ENCODE data around the gene TOLLIP.

Gene TOLLIP

DNA sequence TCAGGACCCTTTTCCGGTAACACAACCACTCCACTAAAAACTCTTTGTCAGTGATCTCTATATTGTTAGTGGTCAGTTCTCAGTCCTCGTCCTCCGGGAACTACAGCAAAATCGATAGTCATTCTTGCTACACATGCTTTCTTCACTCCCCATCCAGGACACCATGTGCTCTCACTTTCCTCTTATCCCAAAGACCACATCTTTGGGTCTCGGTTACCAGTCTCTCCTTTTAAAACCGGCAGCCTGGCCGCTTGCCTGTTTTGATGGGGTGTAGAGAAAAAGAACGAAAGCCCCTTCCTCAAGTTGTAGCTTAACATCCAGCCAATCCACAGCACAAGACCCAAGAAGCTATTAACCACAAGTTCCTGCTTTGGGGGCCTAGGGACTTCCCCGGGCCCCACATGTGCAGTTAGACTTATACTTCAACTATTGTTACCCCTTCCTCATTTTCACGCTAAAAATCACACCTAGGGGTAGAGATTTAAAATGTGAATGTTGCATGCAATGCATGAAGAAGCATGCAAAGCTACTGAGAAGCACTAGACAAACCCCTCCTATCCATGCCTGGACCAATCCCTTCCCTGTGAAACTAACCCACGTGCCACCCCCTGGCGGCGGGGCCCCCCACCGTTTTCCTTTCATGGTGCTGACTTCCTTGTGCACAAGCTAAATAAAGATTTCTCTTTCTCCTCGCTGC lies 1.5 kb upstream of the TOLLIP start:
- peak in 2 of 4 experiments; percentile 35 to 47 for DNase-seq

DNA sequence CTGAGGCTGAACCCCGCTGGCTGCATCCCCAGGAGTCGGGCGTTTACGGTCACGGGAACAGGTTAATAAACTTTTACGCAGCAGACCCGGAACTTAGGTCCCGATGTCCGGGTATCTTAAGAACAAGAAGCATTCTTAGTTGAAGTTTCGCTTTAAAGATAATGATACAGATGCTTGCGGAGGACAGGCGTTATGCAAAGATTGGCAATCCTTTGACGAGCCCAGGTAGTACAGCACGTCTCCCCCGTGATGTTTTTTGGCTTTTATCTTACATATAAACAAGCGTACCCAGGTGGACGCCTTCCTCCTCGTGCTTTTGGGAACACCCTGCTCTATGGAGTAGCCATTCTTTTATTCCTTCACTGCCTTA lies 871 bp upstream of the TOLLIP start:
- DNase-seq = no peak

DNA sequence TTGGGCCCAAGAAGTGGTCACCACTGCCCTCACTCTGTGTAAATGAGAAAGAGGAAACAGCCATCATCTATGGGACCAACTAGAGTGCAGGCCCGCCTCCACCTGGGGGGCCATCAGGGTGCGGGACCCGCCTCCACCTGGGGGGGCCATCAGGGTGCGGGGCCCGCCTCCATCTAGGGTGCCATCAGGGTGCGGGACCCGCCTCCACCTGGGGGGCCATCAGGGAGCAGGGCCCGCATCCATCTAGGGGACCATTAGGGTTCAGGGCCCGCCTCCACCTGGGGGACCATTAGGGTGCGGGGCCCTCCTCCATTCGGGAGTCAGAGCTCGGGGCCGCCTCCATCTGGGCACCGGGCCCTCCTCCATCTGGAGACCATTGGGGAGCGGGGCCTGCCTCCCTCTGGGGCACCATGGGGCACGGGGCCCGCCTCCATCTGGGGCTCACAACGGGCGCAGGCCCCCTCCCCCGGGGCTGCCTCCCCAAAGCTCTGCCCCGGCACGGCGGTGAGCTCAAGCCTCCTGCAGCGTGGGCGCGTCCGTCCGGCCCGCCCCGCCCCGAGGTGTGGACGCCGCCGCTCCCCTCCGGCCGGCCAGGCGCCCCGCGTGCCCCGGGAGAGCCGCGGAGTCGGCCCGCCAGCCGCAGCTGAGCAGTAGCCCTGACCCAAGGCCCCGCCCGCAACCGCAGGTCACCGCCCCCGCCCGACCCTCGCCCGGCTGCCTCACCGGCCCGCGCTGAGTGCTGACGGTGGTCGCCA lies 512 bp downstream of the TOLLIP start:
- peak in 1 of 4 experiments; percentile 41 for DNase-seq

DNA sequence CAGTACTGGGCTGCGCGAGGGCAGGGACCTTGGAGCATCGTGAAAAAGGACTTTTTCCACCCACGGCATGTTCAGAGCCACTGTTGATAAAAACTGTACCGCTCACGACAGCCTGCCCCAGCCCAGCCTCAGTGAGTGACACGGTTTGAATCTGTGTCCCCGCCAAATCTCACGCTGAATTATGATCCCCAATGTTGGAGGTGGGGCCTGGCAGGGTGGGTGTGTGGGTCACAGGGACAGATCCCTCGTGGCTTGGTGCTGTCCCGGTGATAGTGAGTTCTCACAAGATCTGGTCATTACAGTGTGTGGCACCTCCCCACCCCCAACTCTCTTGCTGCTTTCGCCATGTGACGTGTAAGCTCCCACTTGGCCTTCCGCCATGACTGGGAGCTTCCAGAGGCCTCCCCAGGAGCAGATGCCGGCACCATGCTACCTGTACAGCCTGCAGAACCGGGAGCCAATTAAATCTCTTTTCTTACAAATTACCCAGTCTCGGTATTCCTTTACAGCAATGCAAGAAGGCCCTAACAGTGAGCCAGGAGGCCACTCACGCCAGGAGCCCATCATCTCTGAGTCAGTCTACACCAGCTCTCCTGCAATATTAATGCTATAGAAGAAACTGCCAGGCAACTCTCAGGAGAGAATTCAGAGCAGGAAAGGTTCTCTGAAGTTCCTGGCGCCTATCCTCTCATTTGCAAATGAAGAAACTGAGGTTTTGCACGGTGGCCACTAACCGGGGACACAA lies 1.3 kb downstream of the TOLLIP start:
- no peak for DNase-seq

DNA sequence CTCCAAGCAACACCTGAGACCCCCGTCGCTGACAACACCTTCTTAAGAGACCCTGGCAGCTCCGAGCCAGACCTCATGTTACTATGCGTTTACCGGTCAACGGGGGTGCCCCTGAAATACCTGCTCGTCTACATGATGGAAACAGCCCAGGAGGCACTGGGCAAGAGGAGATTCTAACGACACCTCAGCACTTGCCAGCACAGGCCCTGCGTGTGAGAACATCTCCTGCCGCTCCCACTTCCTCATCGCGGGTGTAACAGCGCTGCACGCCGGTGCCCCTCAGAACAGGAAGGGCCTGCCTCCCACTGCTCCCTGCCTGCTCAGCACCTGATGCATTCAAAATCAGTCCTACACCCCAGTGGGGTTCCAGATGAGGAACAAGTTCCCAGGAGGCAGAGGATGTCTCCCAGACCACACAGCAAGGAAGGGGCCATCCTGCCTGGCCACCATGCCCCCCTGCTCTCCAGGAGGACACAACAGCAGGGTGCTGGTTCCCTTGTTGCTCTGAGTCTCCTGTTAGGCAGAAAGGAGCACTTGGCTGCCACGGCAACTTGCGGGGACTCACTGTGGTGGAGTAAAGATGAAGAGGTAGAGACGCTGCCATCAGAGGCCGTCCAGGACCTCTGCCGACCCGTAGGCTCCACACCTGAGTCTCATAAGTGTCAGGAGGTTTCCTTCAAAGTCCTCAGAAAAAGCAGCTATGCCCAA lies 2.1 kb downstream of the TOLLIP start:
- DNase-seq = no peak

DNA sequence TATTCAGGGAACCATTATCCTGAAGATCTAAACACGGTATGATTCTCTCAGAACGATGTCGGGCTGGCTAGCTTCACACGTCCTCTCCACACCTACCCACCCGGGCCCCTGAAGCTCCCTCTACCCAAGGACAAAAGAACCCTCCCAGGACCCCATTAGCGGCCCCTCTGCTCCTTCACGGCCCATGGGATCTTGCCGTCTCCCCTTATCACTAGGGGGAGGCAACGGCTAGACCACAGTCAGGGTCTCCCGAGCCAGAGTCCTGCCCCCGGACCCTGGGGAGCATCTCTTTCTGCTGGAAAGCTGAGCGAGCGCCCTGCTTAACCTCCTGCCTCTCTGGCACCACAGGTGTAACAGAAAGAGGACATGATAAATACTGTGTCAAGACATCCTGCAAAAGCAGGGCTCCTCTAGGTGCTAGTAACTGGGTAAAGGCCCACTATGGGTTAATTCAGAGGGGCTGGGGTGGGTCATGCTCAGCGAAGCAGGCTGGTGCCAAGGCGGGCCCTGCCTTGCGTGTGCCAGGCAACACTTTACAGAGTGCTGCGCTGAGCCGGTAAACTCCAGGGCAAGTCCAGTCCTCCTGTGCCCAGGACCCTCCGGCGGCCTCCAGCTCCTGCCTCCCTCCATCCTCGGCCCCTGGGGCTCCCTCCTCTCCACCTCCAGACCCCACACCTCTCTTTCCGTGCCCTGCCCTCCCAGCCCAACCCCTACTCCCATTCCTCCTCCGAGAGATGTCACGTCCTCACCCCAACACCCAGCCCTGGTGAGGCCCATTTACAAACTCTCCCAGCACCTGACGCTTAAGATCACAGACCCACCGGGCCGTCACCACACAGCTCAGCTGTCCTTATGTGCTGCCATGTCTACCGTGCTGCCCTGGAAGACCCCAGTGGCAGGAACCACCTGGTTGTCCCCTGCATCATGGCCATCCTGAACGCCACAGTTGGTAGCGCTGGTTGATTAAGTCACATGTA lies 3.0 kb downstream of the TOLLIP start:
- no peak for DNase-seq

DNA sequence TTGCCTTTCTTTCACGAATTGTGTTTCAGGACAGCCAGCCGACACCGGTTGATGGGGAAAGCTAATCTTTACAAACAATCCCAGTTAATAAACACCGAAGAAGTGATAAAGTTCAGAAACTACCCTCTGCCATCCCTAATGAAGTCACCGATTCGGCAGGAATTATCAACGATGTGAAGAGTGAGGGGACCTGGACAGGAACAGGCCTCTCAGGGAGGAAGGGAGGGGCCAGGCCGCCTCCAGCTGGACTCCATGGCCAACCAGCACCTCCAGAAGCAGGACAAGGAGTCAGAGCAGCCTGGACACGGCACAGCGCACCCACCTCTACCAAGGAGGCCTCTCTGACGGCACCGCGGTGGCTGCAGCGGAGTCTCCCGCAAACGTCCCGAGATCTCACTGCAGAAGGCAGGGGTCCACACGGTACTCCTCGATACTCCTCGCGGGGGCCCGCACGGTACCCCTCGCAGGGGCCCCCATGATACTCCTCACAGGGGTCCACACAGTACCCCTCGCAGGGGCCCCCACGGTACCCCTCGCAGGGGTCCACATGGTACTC lies 3.9 kb downstream of the TOLLIP start:
- no peak for DNase-seq

DNA sequence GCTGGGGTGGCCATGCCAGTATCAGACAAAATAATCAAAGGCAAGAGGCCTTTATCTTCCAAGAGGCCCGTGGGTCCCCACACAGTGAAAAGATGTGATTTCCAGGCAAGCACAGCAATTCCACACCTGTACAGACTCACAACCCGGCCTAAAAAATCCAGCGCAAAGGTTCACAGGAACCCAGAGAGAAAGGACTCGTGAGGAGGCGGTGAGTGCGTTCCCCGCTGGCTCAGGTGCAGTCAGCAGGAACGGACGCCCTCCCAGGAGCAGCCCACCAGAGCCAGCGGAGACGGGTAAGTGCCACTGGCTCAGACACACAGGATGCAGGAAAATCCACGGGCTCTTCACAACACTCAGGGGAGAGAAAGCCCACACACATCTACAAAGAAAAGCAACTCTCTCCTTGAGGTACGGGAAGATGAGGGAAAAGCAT lies 4.4 kb downstream of the TOLLIP start:
- no peak for DNase-seq

DNA sequence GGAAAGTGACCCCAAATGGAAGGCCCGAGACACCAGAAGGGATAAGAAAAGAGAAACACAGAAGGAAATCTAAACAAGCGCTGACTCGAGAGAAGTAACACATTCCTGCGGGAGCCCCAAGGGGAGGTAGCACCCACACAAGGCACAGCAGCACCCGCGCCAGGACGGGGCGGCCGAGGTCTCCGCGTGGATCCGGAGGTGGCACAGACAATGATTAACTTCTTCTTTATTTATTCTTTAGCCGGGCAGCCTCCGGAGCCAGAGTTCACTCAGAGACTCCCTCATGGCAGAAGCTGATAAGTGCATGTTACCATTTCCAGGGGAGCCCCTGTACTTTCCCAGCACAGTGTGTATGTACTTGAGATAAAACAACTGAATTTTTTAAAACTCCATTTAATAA lies 5.1 kb downstream of the TOLLIP start:
- no peak for DNase-seq

DNA sequence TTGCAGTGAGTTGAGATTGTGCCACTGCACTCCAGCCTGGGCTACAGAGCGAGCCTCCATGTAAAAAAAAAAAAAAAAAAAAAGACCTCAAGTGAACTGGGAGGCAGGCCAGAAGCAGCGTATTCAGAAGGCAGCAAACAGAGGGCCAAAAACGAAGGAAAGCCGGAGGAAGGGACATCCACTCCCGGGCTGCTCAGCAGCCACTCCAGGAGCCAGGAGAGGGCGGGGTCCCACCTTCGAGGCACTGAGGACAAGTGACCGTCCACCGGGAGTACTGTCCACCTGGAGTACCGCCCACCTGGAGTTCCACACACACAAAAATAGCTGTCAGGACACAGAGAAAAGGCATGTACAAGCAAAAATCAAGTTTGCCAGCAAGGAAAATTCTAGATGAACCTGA lies 5.5 kb downstream of the TOLLIP start:
- no peak for DNase-seq

DNA sequence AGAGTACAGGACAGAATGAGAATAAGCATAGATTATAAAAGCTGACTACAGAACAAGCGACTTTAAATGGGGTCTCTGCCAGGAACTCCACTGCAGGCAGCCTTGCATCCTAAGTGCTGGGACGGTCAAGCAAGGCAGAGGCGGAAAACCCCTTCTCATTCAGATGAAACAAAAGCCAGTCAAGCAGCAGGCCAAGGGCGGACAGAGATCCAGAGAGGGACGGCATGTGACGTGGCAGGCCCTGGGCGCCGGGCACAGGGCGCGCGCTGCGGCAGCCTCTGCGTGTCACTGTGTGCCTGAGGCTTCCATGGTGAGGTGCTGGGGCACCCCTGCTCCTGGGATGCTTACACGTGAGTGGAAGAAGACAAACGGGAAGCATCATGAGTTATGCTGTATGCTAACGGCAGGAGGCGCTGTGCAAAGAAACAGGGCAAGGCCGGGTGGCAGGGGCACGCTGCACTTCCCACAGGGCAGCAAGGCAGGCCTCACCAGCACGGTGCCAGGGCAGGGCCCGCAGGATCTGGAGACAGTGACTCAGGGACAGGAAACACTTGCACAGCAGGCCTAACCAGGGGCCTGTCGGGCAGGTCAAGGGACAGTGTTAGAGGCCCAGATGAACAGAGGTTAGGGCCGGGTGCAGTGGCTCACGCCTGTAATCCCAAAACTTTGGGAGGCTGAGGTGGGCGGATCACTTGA lies 6.2 kb downstream of the TOLLIP start:
- DNase-seq = no peak

DNA sequence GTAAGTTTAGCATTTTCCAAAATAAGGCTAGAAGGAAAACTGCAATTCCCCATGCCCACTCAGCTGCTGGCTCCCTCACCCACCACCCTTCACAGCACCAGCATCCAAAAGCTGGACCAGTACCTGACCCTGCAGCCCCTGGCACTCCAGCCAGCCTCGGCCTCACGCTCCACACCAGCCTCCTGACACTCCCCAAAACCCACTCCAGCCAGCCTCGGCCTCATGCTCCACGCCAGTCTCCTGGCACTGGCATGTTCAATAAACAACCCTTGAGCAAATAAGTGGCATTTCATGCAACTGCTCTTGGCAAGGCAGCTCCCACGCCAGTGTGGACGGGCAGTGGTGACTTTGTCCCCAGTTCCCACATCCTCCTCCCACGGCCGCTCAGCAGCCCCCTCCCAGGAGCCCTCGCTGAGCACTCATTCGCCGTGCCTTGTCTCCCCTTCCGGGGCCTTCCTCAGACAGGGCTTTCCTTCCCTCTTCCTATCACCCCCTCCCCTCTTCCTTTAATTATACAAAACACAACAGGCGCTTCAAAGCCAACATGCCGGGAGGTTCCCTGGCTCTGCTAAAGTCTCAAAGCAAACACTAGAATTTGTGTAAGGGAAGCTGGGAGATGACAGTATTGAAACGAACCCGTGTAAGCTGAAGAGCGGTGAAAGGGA lies 6.8 kb downstream of the TOLLIP start:
- no peak for DNase-seq

DNA sequence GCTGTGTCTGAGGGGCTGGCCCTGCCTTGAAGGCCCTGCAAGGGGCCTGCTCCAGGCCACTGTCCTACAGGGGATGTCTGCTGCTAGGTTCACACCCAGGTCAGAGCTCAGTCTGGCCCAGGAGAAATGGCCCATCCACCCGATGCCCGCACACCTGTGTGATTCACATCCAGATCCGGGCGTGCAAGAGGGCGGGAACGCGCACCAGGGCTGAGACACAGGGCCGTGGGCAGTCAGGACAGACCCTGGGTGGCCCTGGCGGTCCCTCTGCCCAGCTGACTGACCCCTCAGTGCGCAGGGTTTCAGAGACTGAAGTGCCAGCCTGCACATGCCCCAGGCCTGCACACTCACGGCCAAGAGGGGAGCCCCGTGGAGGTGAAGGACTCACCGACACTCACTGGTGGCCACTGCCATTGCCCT lies 7.4 kb downstream of the TOLLIP start:
- DNase-seq = no peak

DNA sequence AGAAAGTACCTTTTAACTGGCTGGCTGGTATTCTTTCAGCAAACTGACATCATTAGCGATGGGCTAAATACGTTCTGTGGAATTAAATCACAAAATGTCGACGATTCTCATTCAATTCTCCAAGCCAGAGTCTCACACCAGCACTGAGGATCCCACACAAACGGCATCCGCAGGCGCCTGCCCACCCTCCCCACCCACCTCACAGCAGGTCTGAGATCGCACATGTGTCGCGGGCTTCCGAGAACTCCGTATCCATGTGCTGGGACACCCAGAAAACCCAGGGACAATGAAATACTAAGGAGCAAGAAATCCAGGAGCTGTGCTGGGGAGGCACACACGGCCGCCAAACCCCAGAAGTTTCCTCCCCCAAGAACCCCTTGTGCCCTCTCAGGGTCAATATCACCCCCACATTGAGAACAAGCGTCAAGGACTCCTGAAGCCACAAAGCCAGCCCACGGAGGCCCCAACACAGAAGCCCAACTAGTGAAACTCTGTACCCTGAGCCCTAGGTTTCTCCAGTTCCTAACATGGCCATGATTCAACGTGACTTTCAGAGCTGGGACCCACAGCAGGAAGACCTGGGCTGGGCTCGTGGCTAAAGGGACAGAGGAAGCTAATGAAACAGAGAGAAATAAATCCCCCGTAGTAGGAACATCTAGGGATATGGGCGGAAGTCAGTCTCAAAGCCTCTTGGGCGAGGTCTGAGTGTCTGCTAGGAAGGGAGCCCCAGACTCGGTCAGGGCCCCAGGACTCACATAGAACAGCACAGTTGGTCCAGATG lies 8.0 kb downstream of the TOLLIP start:
- no peak for DNase-seq

DNA sequence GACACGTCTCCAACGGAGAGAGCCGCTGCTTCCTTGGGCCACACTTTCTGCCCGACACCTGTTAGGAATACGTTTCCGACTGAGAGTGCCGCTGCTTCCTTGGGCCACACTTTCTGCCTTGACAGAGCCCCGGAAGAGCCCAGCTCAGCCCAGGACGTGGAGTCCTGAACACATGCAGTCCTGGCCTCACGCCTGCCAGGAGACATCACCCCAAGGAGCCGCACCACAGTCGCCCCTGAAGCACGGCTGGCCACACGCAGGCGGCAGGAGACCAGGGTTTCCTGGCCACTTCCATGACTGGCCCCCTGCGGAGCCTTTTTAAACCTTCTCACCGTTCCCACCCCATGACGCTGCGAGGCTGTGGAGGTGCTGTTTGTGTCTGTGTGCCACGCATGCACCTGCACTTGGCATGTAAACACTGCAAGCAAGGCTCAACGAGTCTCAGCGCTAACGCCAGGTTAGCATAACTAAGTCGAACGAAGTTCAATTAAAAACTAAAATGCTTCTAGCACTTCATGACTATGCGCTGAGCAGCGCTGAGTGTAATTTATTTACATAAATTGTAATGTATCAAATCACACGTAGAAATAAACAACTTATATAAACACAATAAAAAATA lies 8.8 kb downstream of the TOLLIP start:
- no peak for DNase-seq

DNA sequence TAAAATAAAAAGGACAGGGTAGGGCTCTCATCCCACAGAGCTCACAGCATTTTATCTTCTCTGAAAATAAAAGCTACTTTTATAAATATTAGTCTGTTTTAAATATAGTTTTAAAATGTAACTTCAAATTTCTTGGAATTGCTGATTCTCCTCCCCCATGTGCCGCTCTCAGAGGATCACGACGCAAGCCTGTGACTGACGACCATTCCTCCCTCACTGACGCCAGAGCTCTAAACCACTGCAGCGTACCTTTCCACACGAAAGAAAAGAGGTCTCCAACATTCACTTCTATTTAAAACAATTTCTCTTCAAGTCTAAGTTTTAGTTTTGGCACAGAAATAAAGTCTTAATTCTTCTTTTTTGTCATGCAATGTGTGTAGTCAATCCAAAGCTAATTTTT lies 9.3 kb downstream of the TOLLIP start:
- no peak for DNase-seq

DNA sequence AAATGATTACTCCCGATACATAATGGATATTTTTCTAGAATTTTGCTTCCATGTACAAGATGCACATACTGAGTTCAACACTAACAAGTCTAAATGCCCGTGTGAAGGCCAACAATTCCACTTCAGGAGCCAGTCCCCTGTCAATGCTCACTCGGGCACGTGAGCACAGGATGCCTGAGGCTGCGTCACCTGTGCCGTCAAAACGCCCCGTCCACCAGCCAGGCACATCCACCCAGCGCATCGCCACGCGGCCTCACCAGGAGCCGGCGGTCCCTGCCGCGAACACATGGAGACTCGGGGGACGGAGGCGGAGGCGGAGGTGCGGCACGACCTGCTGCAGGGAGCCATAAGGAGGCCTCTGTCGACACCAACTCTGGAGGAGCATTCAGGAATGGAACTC lies 9.8 kb downstream of the TOLLIP start:
- no peak for DNase-seq

DNA sequence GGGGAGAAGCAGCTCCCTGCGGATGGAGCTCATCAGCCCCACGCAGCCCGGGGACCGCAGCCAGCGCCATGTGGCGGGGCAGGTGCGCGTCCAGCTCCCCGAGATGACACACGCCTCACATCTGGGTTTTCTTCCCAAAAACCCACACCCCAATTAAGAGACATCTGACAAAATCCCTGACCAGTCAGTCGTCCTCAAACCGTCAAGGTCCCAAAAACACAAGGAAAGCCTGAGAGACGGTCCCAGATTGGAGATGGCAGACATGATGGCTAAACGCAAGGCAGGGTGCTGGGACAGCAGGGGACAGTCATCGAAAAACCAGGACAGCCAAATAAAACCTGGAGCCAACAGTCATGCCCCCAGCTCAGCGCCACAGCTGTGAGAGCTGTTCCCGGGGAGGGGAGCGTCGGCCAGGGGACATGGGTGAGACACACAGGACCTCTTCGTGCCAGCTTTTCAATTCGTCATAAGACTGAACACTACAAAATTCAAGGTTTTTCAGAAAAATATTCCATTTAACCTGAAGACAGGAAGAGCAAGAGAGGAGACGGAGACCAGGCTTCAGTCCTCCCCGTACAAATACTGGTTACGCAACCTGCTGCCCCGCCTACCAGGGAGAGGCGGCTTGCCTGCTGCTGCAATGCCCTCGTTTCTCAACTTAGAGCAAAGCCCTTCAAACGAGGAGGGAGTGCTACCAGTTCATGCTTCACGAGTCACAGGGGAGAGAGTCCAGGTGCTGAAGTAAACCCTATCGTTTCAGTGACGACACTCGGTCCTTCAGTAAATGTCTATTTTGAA lies 10.5 kb downstream of the TOLLIP start:
- no peak for DNase-seq

All from activated naive CD4-positive, alpha-beta T cell (primary cell).